Stimulated activated memory B cell treated with anti-CD40 and anti-IgM and Interleukin-4, amounts not matched to agents 10 μg/mL and 1 μg/mL and 100 μg/mL, for 72 hours (primary cell): ENCODE data around the gene FERMT1.
"Not testable (repeated sequence)": the region's sequence is repeated elsewhere in the genome, so short reads cannot be mapped to it uniquely, and the experiment has no call there.

ENCODE experiments used
- ATAC-seq: fragments of 150-1000 bp; cut with Tn5 transposase; 2 replicates; pipeline ENCODE4 v1.10.0; 2021
- H3K27ac Mint-ChIP-seq: one replicate; pipeline ENCODE4 v1.8.0; 2022; ENCODE audit warnings: mild to moderate bottlenecking, mixed read lengths
- H3K27me3 Mint-ChIP-seq: one replicate; pipeline ENCODE4 v1.8.0; 2022; ENCODE audit warnings: mixed read lengths
- H3K36me3 Mint-ChIP-seq: one replicate; pipeline ENCODE4 v1.8.0; 2022; ENCODE audit warnings: mixed read lengths
- H3K4me1 Mint-ChIP-seq: one replicate; pipeline ENCODE4 v1.8.0; 2022; ENCODE audit warnings: mixed read lengths
- H3K4me3 Mint-ChIP-seq: one replicate; pipeline ENCODE4 v1.8.0; 2022; ENCODE audit warnings: mild to moderate bottlenecking, moderate library complexity, mixed read lengths
- H3K9me3 Mint-ChIP-seq: one replicate; pipeline ENCODE4 v1.8.0; 2022; ENCODE audit warnings: mixed read lengths

Gene FERMT1

GRCh38 chr20:6126846-6127245 lies 4.0 kb upstream of the FERMT1 start:
- H3K9me3 Mint-ChIP-seq, result no peaks in the 10 kb centered on the region
- no peak for ATAC-seq
- H3K36me3 Mint-ChIP-seq, result no peaks in the 10 kb centered on the region

DNA sequence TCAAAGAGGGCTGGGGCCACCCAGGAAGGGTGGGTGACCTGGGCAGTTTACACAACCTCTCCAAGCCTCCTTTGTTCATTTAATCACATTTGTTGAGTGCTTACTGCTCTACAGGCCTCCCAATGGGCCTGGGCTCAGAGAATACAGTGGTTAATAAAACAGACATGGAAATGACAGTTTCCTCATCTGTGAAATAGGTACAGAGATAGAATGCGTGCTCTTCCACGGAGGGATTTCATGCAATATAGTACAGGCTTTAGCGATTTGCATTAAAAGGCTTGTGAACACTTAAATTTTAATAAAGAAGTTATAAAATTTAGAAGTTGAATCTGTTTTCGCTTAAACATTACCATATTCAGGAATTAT lies 802 bp upstream of the FERMT1 start:
- H3K4me3 Mint-ChIP-seq, result no peak overlapping the region
- H3K27ac Mint-ChIP-seq, result no peak overlapping the region
- no peaks in the 10 kb centered on the region for H3K9me3 Mint-ChIP-seq
- peaks cover 57% of the 10 kb centered on the region for H3K27me3 Mint-ChIP-seq
- H3K36me3 Mint-ChIP-seq, result no peaks in the 10 kb centered on the region
- ATAC-seq, result no peak
- peaks cover 6% of the 10 kb centered on the region for H3K4me1 Mint-ChIP-seq

More at GRCh38 chr20:6126846-6127245, 4.0 kb upstream of the FERMT1 start:
- Mint-ChIP-seq H3K27me3 (peaks cover 40% of the 10 kb centered on the region), H3K4me1 (peaks cover 6% of the 10 kb centered on the region), H3K27ac (no peak overlapping the region), H3K4me3 (no peak overlapping the region)

DNA sequence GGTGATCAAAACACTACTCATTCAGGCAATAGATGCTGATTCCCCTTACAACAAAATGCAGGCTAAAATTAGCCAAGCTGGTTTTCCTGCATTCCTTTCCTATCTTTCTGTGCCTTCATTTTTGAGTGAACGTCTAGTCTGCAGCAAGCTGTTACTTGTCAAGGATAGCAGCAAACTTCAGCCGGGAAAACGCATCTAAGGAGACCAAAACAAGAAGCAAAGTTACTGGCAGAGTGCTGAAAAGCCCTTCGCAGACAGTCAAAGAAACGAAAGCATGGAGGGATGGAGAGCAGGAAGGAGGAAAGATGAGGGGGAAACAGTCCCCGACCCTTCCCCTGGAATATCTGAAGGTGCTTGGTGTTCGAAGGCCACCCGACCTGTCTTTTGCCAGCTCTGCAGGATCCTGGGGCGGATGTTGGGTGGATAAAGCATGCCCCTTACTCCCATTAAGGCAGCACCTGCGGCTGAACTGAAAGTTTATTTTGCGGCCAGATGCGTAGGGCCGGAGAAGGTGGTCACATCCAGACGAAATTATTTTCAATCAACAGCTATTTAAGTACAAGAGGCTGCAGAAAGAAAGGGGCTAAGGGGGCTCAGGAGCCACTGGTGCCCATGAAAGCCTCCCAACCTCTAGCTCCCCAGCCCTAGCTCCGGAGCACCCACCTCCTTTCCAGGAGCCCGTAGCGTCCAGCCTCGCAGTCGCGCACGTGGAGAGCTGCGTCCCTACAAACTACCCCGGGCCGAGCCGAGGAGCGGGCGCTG lies 538 bp downstream of the FERMT1 start:
- no peaks in the 10 kb centered on the region for H3K9me3 Mint-ChIP-seq
- H3K36me3 Mint-ChIP-seq, result no peaks in the 10 kb centered on the region
- no peak overlapping the region for H3K27ac Mint-ChIP-seq
- H3K4me1 Mint-ChIP-seq, result peaks cover 6% of the 10 kb centered on the region
- no peak for ATAC-seq
- H3K4me3 Mint-ChIP-seq, result peak overlapping the region; percentile 2
- H3K27me3 Mint-ChIP-seq, result peaks cover 57% of the 10 kb centered on the region

DNA sequence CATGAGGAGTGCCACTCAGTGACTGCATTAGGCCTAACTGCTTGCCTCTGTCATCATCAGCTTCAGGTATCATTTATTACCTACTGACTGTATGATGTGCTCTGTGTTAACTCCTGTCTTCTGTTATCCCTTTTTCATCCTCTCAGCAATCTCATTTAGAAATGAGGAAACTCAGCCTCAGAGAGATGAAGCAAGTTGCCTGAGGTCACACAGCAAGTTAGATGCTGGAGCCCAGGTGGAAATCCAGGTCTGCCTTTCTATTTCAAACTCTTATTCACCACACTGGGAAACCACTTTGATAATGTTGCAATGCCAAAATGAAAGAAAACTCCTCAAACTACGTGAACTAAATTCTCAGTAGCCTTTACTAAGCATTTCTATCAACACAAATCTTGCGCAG lies 1.3 kb downstream of the FERMT1 start:
- Mint-ChIP-seq H3K9me3 (no peaks in the 10 kb centered on the region), H3K36me3 (no peaks in the 10 kb centered on the region), H3K27me3 (peaks cover 57% of the 10 kb centered on the region), H3K4me1 (peaks cover 6% of the 10 kb centered on the region), H3K4me3 (no peak overlapping the region), H3K27ac (no peak overlapping the region)
- no peak for ATAC-seq

- Mint-ChIP-seq H3K9me3 (no peaks in the 10 kb centered on the region), H3K27me3 (peaks cover 51% of the 10 kb centered on the region), H3K27ac (no peak overlapping the region), H3K36me3 (no peaks in the 10 kb centered on the region), H3K4me1 (peaks cover 6% of the 10 kb centered on the region), H3K4me3 (no peak overlapping the region)
- no peak for ATAC-seq
Observed at GRCh38 chr20:6120491-6120988, 2.3 kb downstream of the FERMT1 start.

- Mint-ChIP-seq H3K36me3 (no peaks in the 10 kb centered on the region), H3K4me3 (no peak overlapping the region), H3K27ac (no peak overlapping the region), H3K27me3 (peaks cover 19% of the 10 kb centered on the region), H3K9me3 (peaks cover 16% of the 10 kb centered on the region), H3K4me1 (no peaks in the 10 kb centered on the region)
- ATAC-seq, result no peak
Observed at GRCh38 chr20:6116758-6117157, 6.1 kb downstream of the FERMT1 start.

DNA sequence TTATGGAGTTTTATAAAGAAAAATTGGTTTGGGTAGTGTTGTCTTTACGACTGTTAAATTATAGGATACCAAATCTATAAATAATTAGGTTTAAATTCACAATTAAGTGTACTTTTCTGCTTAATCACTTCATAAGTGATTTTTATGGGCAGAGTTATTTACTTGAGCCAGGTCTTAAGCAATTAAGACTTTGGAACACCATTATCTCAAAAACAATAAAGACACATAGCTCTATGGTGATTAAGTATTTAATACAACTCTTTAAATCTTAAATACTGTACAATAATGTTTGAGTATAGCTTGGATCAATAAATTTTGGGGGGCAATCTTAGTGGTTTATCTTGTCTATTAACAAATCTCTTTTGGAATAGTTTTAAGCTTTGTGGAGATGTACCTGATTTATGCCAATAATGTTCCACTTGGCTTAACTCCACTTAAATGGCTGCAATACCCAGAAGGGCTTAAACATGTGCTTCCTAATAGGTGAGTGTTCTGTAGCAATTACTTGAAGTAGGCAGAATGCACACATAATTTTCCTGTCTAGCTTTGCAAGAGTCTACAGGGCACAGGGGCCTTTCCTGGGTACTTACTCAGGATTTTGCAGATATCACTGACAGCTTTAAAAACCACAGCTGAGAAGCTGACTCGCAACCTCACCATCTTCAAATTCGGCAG lies 7.5 kb downstream of the FERMT1 start:
- no peak for ATAC-seq
- H3K4me1 Mint-ChIP-seq, result no peaks in the 10 kb centered on the region
- H3K4me3 Mint-ChIP-seq, result no peak overlapping the region
- peaks cover 11% of the 10 kb centered on the region for H3K27me3 Mint-ChIP-seq
- H3K27ac Mint-ChIP-seq, result no peak overlapping the region
- H3K36me3 Mint-ChIP-seq, result no peaks in the 10 kb centered on the region
- H3K9me3 Mint-ChIP-seq, result peaks cover 16% of the 10 kb centered on the region

GRCh38 chr20:6114696-6115095 lies 8.1 kb downstream of the FERMT1 start:
- Mint-ChIP-seq H3K36me3 (no peaks in the 10 kb centered on the region), H3K9me3 (peaks cover 16% of the 10 kb centered on the region), H3K4me3 (no peak overlapping the region), H3K27ac (no peak overlapping the region), H3K27me3 (peaks cover 9% of the 10 kb centered on the region), H3K4me1 (no peaks in the 10 kb centered on the region)
- no peak for ATAC-seq

- ATAC-seq, result no peak
- no peaks in the 10 kb centered on the region for H3K4me1 Mint-ChIP-seq
Observed at GRCh38 chr20:6113951-6114350, 8.9 kb downstream of the FERMT1 start.

GRCh38 chr20:6112965-6113364 lies 9.9 kb downstream of the FERMT1 start:
- not testable (repeated sequence) for ATAC-seq, H3K36me3 Mint-ChIP-seq, H3K27ac Mint-ChIP-seq, H3K4me1 Mint-ChIP-seq, H3K27me3 Mint-ChIP-seq, H3K4me3 Mint-ChIP-seq
- H3K9me3 Mint-ChIP-seq, result peaks cover 16% of the 10 kb centered on the region

More at GRCh38 chr20:6113951-6114350, 8.9 kb downstream of the FERMT1 start:
- Mint-ChIP-seq H3K4me3 (no peak overlapping the region), H3K9me3 (peaks cover 16% of the 10 kb centered on the region), H3K27ac (no peak overlapping the region), H3K27me3 (peaks cover 1% of the 10 kb centered on the region), H3K36me3 (no peaks in the 10 kb centered on the region)

DNA sequence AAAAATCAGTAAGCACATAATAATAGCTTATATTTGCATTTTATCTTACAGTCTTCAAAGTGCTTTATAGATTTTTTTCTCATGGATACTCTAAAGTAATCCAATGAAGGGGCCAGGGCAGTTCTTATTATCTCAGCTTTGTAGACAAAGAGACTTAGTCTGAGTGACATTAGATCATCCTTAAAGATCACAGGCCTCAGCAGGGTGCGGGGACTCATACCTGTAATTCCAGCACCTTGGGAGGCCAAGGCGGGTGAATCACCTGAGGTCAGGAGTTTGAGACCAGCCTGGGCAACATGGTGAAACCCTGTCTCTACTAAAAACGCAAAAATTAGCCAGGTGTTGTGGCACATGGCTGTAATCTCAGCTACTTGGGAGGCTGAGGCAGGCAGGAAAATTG lies 14.5 kb downstream of the FERMT1 start:
- Mint-ChIP-seq H3K27ac (no peak overlapping the region), H3K4me1 (no peaks in the 10 kb centered on the region), H3K4me3 (no peak overlapping the region), H3K9me3 (peaks cover 4% of the 10 kb centered on the region), H3K36me3 (no peaks in the 10 kb centered on the region), H3K27me3 (peaks cover 9% of the 10 kb centered on the region)
- ATAC-seq, result no peak

- Mint-ChIP-seq H3K27ac (no peak overlapping the region), H3K4me1 (no peaks in the 10 kb centered on the region), H3K36me3 (no peaks in the 10 kb centered on the region), H3K9me3 (no peaks in the 10 kb centered on the region), H3K27me3 (peaks cover 9% of the 10 kb centered on the region), H3K4me3 (no peak overlapping the region)
- no peak for ATAC-seq
Observed at GRCh38 chr20:6104493-6105188, 18.2 kb downstream of the FERMT1 start.

GRCh38 chr20:6103301-6103700 lies 19.5 kb downstream of the FERMT1 start:
- H3K4me1 Mint-ChIP-seq, result no peaks in the 10 kb centered on the region
- peaks cover 9% of the 10 kb centered on the region for H3K27me3 Mint-ChIP-seq
- H3K36me3 Mint-ChIP-seq, result no peaks in the 10 kb centered on the region
- no peaks in the 10 kb centered on the region for H3K9me3 Mint-ChIP-seq
- ATAC-seq, result no peak
- H3K27ac Mint-ChIP-seq, result no peak overlapping the region
- H3K4me3 Mint-ChIP-seq, result no peak overlapping the region

DNA sequence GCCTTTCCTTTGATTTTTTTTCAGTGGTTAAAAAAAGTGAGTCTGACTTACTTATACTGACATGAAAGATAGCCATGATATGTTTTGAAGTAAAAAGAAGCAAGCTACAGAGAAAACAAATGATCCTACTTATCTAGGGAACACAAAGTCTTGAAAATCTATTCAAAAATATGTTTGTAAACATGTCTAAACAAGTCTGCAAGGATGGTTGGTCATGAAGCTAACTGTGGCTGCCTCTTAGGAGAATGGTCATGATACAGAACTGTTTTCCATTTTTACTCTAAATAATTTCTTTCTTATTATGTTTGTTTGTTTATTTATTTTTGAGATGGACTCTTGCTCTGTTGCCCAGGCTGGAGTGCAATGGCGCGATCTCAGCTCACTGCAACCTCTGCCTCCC lies 21.5 kb downstream of the FERMT1 start:
- Mint-ChIP-seq H3K4me1 (no peaks in the 10 kb centered on the region), H3K9me3 (no peaks in the 10 kb centered on the region), H3K27ac (no peak overlapping the region), H3K4me3 (no peak overlapping the region), H3K27me3 (peaks cover 17% of the 10 kb centered on the region), H3K36me3 (no peaks in the 10 kb centered on the region)
- ATAC-seq, result no peak

- Mint-ChIP-seq H3K9me3 (no peaks in the 10 kb centered on the region), H3K36me3 (no peaks in the 10 kb centered on the region), H3K27me3 (peaks cover 17% of the 10 kb centered on the region), H3K27ac (no peak overlapping the region), H3K4me3 (no peak overlapping the region), H3K4me1 (no peaks in the 10 kb centered on the region)
- ATAC-seq, result no peak
Observed at GRCh38 chr20:6100246-6100645, 22.6 kb downstream of the FERMT1 start.
